NCI-H748 treated with DMSO at 0.1 percent for 48 hours (cell line): ENCODE measurements around the gene OPA1.
"Not testable (repeated sequence)": the region's sequence is repeated elsewhere in the genome, so short reads cannot be mapped to it uniquely, and the experiment has no call there.

ENCODE experiments used
- DNase-seq: peaks from one replicate; lab custom pipeline; 2025; lab: John Stamatoyannopoulos, UW

Gene OPA1

DNA sequence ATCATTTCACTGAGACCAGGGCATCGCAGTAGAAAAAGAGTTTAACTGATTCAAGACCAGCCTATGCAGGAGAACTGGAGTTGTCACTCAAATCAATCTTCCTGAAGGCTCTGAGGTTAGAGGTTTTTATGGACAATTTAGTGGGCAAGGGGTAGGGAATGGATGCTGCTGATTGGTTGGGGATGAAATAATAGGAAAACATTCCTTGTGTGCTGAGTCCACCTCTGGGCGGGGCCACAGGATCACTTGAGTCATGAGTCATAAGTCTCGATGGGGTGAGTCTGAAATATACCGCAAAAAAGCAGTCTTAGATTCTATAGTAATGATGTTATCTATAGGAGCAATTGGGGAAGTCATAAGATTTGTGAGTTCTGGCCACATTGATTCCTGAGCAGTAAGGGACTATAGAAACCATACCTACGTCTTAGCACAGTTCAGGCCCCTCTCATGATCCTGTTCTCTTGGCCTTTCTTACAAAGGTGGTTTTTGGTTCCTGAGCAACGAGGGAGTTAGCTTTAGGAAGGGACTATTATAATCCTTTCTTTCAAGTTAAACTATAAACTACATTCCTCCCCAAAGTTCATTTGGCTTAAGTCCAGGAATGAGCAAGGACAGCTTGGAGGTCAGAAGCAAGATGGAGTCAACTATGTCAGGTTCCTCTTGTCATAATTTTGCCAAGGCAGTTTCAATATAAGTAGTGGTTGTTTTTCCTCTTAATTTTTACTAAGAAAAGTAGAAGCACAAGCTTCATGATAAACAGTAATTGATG lies 2.7 kb upstream of the OPA1 start:
- no peak for DNase-seq

- no peak for DNase-seq
Observed at GRCh38 chr3:193593668-193594030, 641 bp downstream of the OPA1 start.

DNA sequence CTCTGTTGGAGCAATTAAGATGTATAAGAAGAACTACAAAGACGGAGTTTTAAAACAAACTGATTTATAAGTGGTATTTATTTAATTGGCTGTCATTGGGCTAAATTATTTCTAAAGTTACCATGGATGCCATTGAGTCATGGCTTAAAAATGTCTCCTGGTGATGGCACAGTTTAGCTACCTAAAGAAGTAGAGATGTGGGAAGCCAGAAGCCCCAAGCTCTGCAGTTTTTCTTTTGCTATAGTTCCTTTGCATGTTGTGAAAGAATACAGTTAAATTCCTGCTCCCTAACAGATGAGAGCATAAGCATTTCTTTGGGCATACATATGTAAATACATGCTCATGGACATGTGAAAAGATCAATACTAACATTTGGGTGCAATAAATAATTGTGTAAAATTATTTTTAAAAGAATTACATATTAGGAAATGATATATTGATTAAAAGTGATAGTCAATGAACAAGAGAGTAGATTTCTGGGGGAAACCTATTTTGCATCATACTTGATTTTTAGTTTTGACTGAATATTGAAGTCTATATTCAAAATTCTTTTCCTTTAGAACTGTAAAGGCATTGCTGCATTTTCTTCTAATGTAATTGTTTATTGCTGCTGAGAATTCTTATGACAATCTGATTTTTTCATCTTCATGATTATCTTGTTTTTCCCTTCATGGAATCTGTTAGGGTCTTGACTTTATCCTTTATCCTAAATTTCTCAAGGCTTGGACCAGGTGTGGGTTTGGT lies 2.1 kb downstream of the OPA1 start:
- DNase-seq: no peak

DNA sequence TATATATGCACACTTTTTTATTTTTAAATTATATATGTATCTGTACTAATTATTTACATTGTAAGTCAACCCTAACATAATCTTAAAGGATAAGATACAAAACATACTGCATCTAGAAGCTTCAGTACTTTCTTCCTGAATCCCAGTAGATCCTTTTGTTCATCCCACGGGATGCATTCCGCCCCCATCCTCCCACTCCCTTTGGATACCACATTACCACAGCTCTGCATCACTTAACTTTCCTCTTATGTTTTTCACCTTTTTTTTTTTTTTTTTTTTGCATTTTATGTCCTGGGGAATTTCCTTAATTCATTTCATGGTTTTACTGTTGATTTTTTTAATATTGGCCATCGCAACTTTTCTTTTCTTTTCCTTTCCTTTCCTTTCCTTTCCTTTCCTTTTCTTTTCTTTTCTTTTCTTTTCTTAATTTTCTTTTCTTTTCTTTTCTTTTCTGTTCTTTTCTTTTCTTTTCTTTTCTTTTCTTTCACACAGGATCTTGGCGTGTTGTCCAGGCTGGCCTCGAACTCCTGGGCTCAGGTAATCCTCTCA lies 3.0 kb downstream of the OPA1 start:
- DNase-seq: no peak

GRCh38 chr3:193598202-193598601 lies 5.2 kb downstream of the OPA1 start:
- no peak for DNase-seq

GRCh38 chr3:193599393-193599792 lies 6.4 kb downstream of the OPA1 start:
- no peak for DNase-seq

GRCh38 chr3:193605876-193606275 lies 12.9 kb downstream of the OPA1 start:
- DNase-seq: peak; percentile 12

DNA sequence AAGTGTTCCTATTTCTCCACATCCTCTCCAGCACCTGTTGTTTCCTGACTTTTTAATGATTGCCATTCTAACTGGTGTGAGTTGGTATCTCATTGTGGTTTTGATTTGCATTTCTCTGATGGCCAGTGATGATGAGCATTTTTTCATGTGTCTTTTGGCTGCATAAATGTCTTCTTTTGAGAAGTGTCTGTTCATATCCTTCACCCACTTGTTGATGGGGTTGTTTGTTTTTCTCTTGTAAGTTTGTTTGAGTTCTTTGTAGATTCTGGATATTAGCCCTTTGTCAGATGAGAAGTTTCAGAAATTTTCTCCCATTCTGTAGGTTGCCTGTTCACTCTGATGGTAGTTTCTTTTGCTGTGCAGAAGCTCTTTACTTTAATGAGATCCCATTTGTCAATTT lies 13.9 kb downstream of the OPA1 start:
- DNase-seq: not testable (repeated sequence)

DNA sequence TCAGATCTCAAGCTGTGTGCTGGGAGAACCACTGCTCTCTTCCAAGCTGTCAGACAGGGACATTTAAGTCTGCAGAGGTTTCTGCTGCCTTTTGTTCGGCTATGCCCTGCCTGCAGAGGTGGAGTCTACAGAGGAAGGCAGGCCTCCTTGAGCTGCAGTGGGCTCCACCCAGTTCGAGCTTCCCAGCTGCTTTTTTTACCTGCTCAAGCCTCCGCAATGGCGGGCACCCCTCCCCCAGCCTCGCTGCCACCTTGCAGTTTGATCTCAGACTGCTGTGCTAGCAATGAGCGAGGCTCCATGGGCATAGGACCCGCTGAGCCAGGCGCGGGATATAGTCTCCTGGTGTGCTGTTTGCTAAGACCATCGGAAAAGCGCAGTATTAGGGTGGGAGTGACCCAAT lies 17.5 kb downstream of the OPA1 start:
- DNase-seq: not testable (repeated sequence)

DNA sequence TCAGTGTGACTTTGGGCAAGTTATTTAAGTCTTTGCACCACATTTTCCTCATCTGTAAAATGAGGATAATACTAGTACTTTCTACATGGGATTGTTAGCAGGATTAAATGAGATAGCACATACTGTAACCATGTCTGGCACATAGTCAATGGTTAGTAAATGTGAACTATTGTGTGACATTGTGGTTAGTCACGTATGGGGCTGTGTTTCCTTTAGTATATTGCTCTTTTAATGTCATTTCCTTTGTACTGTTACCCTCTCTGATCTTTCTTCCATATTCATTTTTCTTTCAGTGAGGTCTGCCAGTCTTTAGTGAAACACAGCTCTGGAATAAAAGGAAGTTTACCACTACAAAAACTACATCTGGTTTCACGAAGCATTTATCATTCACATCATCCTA lies 21.4 kb downstream of the OPA1 start:
- DNase-seq: no peak

- DNase-seq: no peak
Observed at GRCh38 chr3:193617628-193618027, 24.6 kb downstream of the OPA1 start.

DNA sequence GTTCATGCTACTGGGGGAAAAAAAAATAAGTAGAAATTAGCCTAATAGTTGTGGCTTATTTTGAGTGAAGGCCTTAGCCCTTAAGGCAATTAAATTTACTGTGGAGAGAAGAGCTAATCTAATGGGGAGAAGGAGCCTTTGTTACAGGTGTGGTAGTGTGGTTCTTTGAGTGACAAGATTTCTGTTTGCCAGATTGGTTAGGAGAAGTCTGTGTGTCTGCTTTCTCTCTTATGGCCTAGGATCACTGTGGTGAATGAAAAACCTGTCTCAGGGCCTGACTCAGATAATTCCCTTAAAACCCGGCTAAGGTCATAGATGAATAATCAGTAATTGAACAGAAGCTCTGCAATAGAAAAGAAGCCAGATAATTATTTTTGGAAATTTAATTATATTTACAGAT lies 27.0 kb downstream of the OPA1 start:
- DNase-seq: no peak

DNA sequence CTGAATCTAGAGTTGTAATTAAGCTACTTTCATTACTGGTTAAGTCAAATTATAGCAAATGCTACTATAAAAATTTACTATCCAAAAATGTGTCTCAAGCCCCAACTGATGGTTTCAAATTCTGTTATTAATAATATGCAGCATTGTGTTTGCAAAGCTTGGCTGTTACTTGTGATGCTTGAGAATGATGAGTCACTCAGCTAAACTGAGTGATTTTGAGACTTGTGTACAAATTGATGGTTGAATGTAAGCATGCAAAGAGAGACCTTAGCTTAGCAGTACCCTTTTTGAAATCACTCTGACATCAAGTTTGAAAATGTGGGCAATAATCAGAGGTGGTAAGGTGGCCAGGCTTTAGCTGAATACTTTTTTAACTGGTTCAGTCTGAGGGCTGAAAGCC lies 27.6 kb downstream of the OPA1 start:
- no peak for DNase-seq

DNA sequence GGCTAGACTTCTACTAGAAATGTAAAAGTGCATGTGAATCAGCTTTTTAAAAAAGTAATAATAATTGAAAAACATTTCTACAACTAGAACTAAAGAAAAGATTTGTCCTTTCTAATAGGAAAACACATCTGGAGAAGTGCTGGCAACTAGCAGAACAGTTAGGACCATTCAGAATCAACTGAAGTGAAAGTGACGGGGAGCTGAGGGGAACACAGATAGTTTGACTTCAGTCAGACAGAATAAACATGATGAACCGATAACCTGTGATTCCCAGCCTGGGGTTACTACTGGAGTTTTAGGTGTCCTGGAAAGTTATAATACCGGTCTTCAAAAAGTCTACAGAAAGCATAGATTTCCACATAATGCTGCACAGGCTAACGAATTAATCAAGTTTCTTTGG lies 28.1 kb downstream of the OPA1 start:
- DNase-seq: no peak

DNA sequence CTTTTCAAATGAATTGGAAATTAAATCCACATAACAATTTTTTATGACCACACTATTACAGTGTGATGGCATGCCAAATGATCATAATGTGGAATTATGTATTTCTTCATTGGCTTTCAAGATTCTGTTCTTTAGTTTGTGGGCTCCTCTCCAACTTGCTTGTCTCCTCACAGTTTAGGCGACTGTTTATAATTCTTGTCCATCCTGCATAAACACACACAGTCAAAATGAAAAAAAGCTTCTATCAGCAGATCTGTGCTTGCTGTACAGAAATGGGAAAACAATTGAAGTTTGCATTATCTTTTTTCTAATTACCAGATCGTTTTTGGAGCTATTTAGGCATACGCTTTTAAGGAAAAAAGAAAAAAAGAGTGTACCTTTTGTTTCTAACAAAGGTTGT lies 37.0 kb downstream of the OPA1 start:
- DNase-seq: no peak

DNA sequence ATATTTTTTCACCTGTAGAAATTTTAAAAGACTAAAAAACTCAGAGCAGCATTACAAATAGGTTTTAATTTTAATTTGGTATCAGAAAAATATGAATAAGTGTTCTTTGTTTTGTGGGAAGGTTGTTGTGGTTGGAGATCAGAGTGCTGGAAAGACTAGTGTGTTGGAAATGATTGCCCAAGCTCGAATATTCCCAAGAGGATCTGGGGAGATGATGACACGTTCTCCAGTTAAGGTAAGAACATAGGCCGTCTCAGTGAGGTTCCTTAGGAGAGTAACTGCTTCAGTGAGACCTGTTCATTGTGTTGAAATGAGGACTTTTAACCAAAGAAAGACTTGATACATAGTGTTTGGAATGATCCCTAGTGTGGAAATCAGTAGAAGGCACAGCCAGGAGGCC lies 44.8 kb downstream of the OPA1 start:
- no peak for DNase-seq

DNA sequence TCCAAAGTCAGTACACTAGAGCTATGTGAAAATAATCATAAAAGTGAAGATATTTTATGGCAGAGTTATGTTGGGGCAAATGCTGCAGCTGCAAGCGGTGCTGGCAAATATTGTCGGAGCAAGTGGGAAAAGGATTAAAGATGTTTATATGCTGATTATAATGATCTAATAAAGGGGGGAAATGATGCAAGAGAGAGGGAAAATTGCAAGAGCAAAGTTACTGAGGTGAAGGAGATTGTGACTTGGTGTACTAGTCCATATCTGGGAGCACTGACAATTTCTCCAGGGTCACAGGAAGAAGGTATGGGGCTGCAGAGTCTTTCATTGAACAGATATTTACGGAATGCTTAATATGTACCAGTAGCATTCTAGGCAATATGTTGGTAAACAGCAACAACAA lies 45.8 kb downstream of the OPA1 start:
- DNase-seq: no peak

- no peak for DNase-seq
Observed at GRCh38 chr3:193640165-193640715, 47.2 kb downstream of the OPA1 start.

- DNase-seq: no peak
Observed at GRCh38 chr3:193640728-193641439, 47.9 kb downstream of the OPA1 start.

DNA sequence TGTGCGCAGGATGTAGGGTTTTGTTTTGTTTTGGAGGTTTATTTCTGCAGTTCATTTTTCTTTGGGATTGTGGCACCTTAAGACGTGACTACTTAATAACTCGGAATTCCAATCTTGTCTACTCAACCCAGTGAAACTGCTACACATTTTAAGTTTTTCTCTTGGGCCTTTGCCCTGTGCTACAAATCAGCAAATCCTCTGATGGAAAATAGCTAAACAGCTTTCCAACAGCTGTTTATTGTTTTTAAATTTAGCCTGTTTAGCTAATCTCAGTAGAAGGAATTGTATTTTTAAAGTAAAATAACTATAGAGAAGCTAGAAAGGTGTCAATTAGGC lies 48.4 kb downstream of the OPA1 start:
- no peak for DNase-seq

DNA sequence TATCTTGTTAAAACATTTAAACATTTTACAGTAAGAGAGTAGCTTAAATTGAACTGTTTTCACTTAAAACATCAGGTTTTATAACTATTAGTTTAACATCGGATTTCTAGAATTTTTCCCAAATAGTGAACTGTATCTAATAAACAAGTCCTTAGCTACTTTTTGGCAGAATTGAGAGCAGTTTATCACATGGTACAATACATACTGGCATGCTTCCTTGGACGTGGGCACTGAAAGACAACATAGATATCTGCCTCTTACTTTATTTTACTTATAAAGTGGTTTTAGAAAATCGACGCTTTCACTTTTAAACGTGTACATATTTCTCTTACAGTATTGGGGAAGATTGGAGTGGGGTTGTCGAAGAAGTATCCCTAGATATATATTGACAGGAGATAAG lies 52.8 kb downstream of the OPA1 start:
- no peak for DNase-seq

- no peak for DNase-seq
Observed at GRCh38 chr3:193648542-193649076, 55.6 kb downstream of the OPA1 start.
